DOHH2 (cell line): ENCODE measurements around the gene TXNIP.

ENCODE experiments used
- EZH2phosphoT487 ChIP-seq: fragments of 200-600 bp; sonication (generic); IDR thresholded peaks from 2 replicates; pipeline ENCODE4 v1.6.1; 2017; ENCODE audit warnings: borderline replicate concordance, mild to moderate bottlenecking, antibody characterized with exemption, low read length, moderate library complexity, mixed read lengths
- TF ChIP-seq, protein P1 (sequence below): fragments of 200-600 bp; sonication (generic); IDR thresholded peaks from one replicate; pipeline ENCODE4 v1.5.1; 2014; ENCODE audit warnings: antibody characterized with exemption, mild to moderate bottlenecking, low read depth, low read length; ENCODE audit not compliant: poor library complexity, severe bottlenecking

- TF ChIP-seq, protein P1, sequence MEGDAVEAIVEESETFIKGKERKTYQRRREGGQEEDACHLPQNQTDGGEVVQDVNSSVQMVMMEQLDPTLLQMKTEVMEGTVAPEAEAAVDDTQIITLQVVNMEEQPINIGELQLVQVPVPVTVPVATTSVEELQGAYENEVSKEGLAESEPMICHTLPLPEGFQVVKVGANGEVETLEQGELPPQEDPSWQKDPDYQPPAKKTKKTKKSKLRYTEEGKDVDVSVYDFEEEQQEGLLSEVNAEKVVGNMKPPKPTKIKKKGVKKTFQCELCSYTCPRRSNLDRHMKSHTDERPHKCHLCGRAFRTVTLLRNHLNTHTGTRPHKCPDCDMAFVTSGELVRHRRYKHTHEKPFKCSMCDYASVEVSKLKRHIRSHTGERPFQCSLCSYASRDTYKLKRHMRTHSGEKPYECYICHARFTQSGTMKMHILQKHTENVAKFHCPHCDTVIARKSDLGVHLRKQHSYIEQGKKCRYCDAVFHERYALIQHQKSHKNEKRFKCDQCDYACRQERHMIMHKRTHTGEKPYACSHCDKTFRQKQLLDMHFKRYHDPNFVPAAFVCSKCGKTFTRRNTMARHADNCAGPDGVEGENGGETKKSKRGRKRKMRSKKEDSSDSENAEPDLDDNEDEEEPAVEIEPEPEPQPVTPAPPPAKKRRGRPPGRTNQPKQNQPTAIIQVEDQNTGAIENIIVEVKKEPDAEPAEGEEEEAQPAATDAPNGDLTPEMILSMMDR: no peak
- no peak for TF ChIP-seq EZH2phosphoT487
Measured at GRCh38 chr1:145993618-145994390, 2.6 kb downstream of the TXNIP start.
